Activated CD4-positive, alpha-beta T cell treated with anti-CD3 and anti-CD28 coated beads, Interleukin-2, amount 10 ng/mL, durations not matched to agents 7 days and 5 days (primary cell): ENCODE results near the gene VEZF1. TPM values are rescaled to one million over a fixed set of nuclear protein-coding genes. Genes with fewer than 3 reads are reported as not detected.
A peak's percentile ranks its signal among the peaks of the same experiment; 100 is the strongest.

Source experiments
- CTCF ChIA-PET: fragments of 350-600 bp; sonication (Branson Sonifier 250); formaldehyde crosslinking; loops from one replicate; lab custom pipeline; 2021; ENCODE audit warnings: antibody characterized with exemption; lab: Charles Lee
- POLR2A ChIA-PET: fragments of 350-600 bp; sonication (Branson Sonifier 250); formaldehyde crosslinking; loops from one replicate; lab custom pipeline; 2021; ENCODE audit warnings: antibody characterized with exemption; lab: Charles Lee
- DNase-seq: peaks from one replicate; pipeline ENCODE4 v3.0.0-alpha.2; 2020
- H3K27ac Mint-ChIP-seq: one replicate; pipeline ENCODE4 v1.8.0; 2021; ENCODE audit warnings: mild to moderate bottlenecking, moderate library complexity, mixed read lengths
- H3K27me3 Mint-ChIP-seq: one replicate; pipeline ENCODE4 v1.8.0; 2021; ENCODE audit warnings: mixed read lengths
- H3K36me3 Mint-ChIP-seq: one replicate; pipeline ENCODE4 v1.8.0; 2021; ENCODE audit warnings: low read depth, mixed read lengths
- H3K4me1 Mint-ChIP-seq: one replicate; pipeline ENCODE4 v1.8.0; 2021; ENCODE audit warnings: mixed read lengths
- H3K4me3 Mint-ChIP-seq: one replicate; pipeline ENCODE4 v1.8.0; 2021; ENCODE audit warnings: mild to moderate bottlenecking, moderate library complexity, mixed read lengths
- H3K9me3 Mint-ChIP-seq: one replicate; pipeline ENCODE4 v1.8.0; 2021; ENCODE audit warnings: mixed read lengths
- total RNA-seq, 2 experiments: library from RNA; stranded (reverse); gene quantifications; one replicate each; pipeline ENCODE4 v1.2.3, GENCODE V29; 2021

Gene VEZF1
- total RNA-seq, 2 experiments from 2014 or later = 46.7 to 52.0 TPM

DNA sequence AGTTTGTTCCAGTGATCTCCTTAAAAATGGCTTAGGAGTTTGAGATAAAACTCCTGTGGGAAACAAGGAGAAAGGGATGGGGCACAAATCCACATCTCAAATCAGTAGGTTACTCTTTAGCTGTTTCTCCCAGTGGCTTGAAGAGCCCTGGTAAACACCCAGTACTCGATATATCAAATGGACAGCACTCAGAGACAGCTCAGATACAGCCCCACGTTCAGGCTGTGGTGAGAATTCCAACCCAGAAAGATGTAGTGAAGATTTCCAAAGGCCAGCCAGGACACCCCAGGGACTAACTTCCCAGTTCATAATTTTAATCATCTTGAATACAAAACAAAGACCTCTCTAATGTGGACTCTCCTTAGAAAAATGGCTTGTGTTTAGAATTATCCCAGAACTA is 6.4 kb upstream of the VEZF1 start:
- Mint-ChIP-seq H3K4me3 (no peak overlapping the region), H3K27me3 (no peaks in the 10 kb centered on the region), H3K9me3 (no peaks in the 10 kb centered on the region), H3K4me1 (peaks cover 64% of the 10 kb centered on the region), H3K36me3 (peaks cover 32% of the 10 kb centered on the region), H3K27ac (no peak overlapping the region)
- DNase-seq = no peak
- CTCF ChIA-PET = interaction anchor here (1.3 to 3.8 kb wide), 3 partner anchors 12 to 198 kb away, joined by 3 to 15 read pairs (median 3); partner anchors contain the start of genes EPX and SRSF1
- POLR2A ChIA-PET = no interaction called here

- CTCF ChIA-PET = interaction anchor here (1.1 to 3.8 kb wide), 4 partner anchors 13 to 198 kb away, joined by 3 to 15 read pairs (median 3); partner anchors contain the start of genes EPX and SRSF1
- Mint-ChIP-seq H3K9me3 (no peaks in the 10 kb centered on the region), H3K36me3 (peaks cover 26% of the 10 kb centered on the region), H3K4me1 (peaks cover 66% of the 10 kb centered on the region), H3K27ac (peak overlapping the region; percentile 26), H3K4me3 (no peak overlapping the region), H3K27me3 (no peaks in the 10 kb centered on the region)
- POLR2A ChIA-PET = interaction anchor here (0.7 to 1.6 kb wide), 2 partner anchors 13 to 42 kb away, joined by 3 to 4 read pairs; partner anchors contain the start of gene SRSF1
- DNase-seq = no peak
These were observed 5.7 kb upstream of the VEZF1 start for GRCh38 chr17:57993471-57994365.

- Mint-ChIP-seq H3K27ac (no peak overlapping the region), H3K4me3 (no peak overlapping the region), H3K36me3 (peaks cover 15% of the 10 kb centered on the region), H3K4me1 (peaks cover 64% of the 10 kb centered on the region), H3K27me3 (no peaks in the 10 kb centered on the region), H3K9me3 (no peaks in the 10 kb centered on the region)
- POLR2A ChIA-PET = no interaction called here
- CTCF ChIA-PET = interaction anchor here (1.0 to 3.6 kb wide), 2 partner anchors 8 to 11 kb away, joined by 3 to 25 read pairs; no protein-coding TSS in a partner anchor
- DNase-seq = no peak
These were observed 3.5 kb upstream of the VEZF1 start for GRCh38 chr17:57991537-57991936.

DNA sequence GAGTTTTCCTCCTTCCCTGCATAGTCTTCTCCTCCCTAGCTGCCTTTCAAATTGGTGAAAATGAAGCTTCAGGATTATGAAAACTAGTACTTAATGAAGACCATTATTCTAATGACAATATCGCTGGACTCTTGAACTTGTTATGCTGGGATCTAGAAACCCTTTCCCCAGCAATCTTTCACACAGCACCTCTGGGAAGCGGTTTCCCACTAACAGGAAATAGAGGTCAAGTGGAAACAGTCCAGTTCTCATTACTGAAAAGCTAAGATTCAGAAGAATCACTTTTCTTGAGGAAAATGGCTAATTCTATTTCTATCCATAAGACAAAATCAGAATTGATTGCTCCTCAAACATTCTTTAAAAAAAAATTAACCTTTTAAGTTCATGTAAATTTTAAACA is 2.0 kb upstream of the VEZF1 start:
- no peaks in the 10 kb centered on the region for H3K9me3 Mint-ChIP-seq
- DNase-seq = no peak
- H3K4me1 Mint-ChIP-seq = peaks cover 66% of the 10 kb centered on the region
- H3K27me3 Mint-ChIP-seq = no peaks in the 10 kb centered on the region
- peak overlapping the region; percentile 89 for H3K4me3 Mint-ChIP-seq
- POLR2A ChIA-PET = no interaction called here
- H3K36me3 Mint-ChIP-seq = peaks cover 22% of the 10 kb centered on the region
- no peak overlapping the region for H3K27ac Mint-ChIP-seq
- CTCF ChIA-PET = interaction anchor here (0.6 to 3.6 kb wide), 5 partner anchors 10 to 127 kb away, joined by 3 to 25 read pairs (median 3); no protein-coding TSS in a partner anchor

- Mint-ChIP-seq H3K9me3 (no peaks in the 10 kb centered on the region), H3K27me3 (no peaks in the 10 kb centered on the region), H3K27ac (peak overlapping the region; percentile 93), H3K4me3 (peak overlapping the region; percentile 89), H3K4me1 (peaks cover 67% of the 10 kb centered on the region), H3K36me3 (peaks cover 25% of the 10 kb centered on the region)
- DNase-seq = peak; percentile 70
- ChIA-PET CTCF (interaction anchor here (1.1 to 3.6 kb wide), 5 partner anchors 11 to 134 kb away, joined by 3 to 25 read pairs (median 5); no protein-coding TSS in a partner anchor), POLR2A (interaction anchor here (1.4 kb wide), 1 partner anchor 18 kb away, joined by 4 read pairs; the partner anchor contains the start of gene SRSF1)
These were observed 522 bp upstream of the VEZF1 start for GRCh38 chr17:57988301-57989250.

GRCh38 chr17:57986841-57987580 is 1.0 kb downstream of the VEZF1 start:
- peaks cover 38% of the 10 kb centered on the region for H3K36me3 Mint-ChIP-seq
- H3K27ac Mint-ChIP-seq = peak overlapping the region; percentile 90
- peak; percentile 34 for DNase-seq
- no peaks in the 10 kb centered on the region for H3K9me3 Mint-ChIP-seq
- ChIA-PET CTCF (interaction anchor here (0.7 to 2.4 kb wide), 9 partner anchors 12 to 228 kb away, joined by 3 to 11 read pairs (median 4); partner anchors contain the start of genes CUEDC1 and SRSF1), POLR2A (interaction anchor here (0.6 kb wide), 1 partner anchor 21 kb away, joined by 3 read pairs; the partner anchor contains the start of gene SRSF1)
- peak overlapping the region; percentile 90 for H3K4me3 Mint-ChIP-seq
- H3K27me3 Mint-ChIP-seq = no peaks in the 10 kb centered on the region
- H3K4me1 Mint-ChIP-seq = peaks cover 74% of the 10 kb centered on the region

GRCh38 chr17:57985675-57985974 is 2.4 kb downstream of the VEZF1 start:
- H3K27me3 Mint-ChIP-seq = no peaks in the 10 kb centered on the region
- POLR2A ChIA-PET = no interaction called here
- CTCF ChIA-PET = interaction anchor here (1.1 to 2.4 kb wide), 5 partner anchors 14 to 90 kb away, joined by 3 to 11 read pairs (median 6); partner anchors contain the start of gene SRSF1
- peaks cover 46% of the 10 kb centered on the region for H3K36me3 Mint-ChIP-seq
- H3K4me1 Mint-ChIP-seq = peaks cover 74% of the 10 kb centered on the region
- no peaks in the 10 kb centered on the region for H3K9me3 Mint-ChIP-seq
- DNase-seq = no peak
- peak overlapping the region; percentile 13 for H3K27ac Mint-ChIP-seq
- peak overlapping the region; percentile 22 for H3K4me3 Mint-ChIP-seq

DNA sequence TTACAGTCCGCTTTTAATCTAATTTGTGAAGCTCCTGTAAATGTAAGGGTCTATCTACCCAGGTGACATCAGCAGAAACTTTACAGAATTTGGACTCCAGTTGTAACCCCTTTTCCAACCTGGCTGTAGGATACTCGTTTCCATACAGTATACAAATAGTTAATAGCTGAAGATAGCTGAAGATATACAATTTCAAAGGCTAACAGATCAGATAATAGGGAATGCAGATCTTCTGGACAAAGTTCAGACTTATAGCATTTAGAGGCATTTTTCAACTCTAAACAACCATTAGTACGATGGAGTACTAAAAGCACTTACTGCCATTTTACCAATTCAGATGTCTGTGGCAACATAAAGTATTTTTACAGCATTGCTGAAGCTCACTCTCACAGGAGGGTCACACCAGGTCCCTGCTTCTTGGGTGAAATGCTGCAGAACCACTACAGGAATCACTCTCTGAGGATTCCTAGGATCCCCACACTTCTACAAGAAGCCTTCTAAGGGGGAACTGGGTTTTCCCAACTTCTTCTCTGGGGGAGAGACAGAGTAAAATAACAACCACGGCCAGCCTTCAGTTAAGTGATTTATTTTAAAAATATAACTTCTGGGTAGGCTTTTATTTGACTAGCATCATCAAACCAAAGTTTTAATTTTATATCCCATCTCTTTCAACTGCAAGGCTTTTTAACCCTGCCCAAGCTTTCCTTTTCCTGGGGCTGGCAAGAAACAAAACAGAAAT is 2.9 kb downstream of the VEZF1 start:
- POLR2A ChIA-PET = no interaction called here
- H3K27me3 Mint-ChIP-seq = no peaks in the 10 kb centered on the region
- CTCF ChIA-PET = interaction anchor here (1.1 to 2.4 kb wide), 3 partner anchors 9 to 23 kb away, joined by 4 to 11 read pairs (median 4); partner anchors contain the start of gene SRSF1

DNA sequence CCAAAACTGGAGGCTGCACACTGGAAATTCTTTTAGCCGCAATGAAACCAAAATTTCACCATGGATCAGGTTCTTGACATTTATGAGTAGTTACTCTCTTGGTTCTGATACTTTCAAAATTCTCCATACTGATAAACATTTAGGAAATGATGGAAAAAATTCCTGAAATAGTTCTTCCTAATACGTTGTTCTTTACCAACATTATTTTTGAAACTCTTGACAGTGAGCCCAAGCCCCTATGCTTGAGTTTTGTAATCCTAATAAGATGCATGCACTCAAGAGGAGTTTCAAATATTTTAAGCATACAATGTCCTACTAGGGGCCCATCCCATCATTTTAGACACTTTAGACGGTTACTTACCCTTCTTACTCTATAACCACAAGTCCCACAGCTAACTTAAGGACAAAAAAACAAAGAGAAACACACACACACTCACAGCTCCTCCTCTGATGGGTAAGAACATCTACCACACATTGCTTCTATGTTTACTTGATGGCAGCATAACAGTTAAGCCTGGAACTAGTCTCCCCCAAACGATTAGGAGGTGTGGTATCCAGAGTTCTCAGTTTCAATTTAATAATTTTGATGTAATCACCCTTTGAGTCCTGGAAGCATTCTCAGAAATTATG is 3.7 kb downstream of the VEZF1 start:
- Mint-ChIP-seq H3K4me1 (peaks cover 64% of the 10 kb centered on the region), H3K36me3 (peaks cover 50% of the 10 kb centered on the region), H3K27ac (no peak overlapping the region), H3K27me3 (no peaks in the 10 kb centered on the region), H3K4me3 (no peak overlapping the region), H3K9me3 (no peaks in the 10 kb centered on the region)
- ChIA-PET CTCF (interaction anchor here (1.2 kb wide), 1 partner anchor 8 kb away, joined by 4 read pairs; no protein-coding TSS in a partner anchor), POLR2A (no interaction called here)
- no peak for DNase-seq

More for the DNA sequence above, 2.9 kb downstream of the VEZF1 start:
- DNase-seq = no peak
- Mint-ChIP-seq H3K27ac (peak overlapping the region; percentile 27), H3K9me3 (no peaks in the 10 kb centered on the region), H3K4me1 (peaks cover 71% of the 10 kb centered on the region), H3K36me3 (peaks cover 50% of the 10 kb centered on the region), H3K4me3 (no peak overlapping the region)

GRCh38 chr17:57983446-57983845 is 4.6 kb downstream of the VEZF1 start:
- peaks cover 56% of the 10 kb centered on the region for H3K36me3 Mint-ChIP-seq
- H3K4me3 Mint-ChIP-seq = no peak overlapping the region
- peaks cover 55% of the 10 kb centered on the region for H3K4me1 Mint-ChIP-seq
- CTCF ChIA-PET = interaction anchor here (1.0 to 1.4 kb wide), 2 partner anchors 12 to 16 kb away, joined by 3 read pairs; no protein-coding TSS in a partner anchor
- H3K9me3 Mint-ChIP-seq = no peaks in the 10 kb centered on the region
- H3K27ac Mint-ChIP-seq = no peak overlapping the region
- POLR2A ChIA-PET = no interaction called here
- DNase-seq = no peak
- H3K27me3 Mint-ChIP-seq = no peaks in the 10 kb centered on the region
